ENCODE results near the gene PLXNB2.
"Not testable (repeated sequence)": the region's sequence is repeated elsewhere in the genome, so short reads cannot be mapped to it uniquely, and the experiment has no call there.

Gene PLXNB2

GRCh38 chr22:50278461-50278860 is 29.0 kb downstream of the PLXNB2 start:
- no peak for DNase-seq

GRCh38 chr22:50277761-50278160 is 29.7 kb downstream of the PLXNB2 start:
- DNase-seq = no peak

- DNase-seq = no peak
These were observed 31.3 kb downstream of the PLXNB2 start for GRCh38 chr22:50276143-50276542.

- DNase-seq = no peak
These were observed 32.0 kb downstream of the PLXNB2 start for GRCh38 chr22:50275181-50276055.

- DNase-seq = no peak
These were observed 32.7 kb downstream of the PLXNB2 start for GRCh38 chr22:50274771-50275170.

GRCh38 chr22:50274311-50274710 is 33.1 kb downstream of the PLXNB2 start:
- DNase-seq = peak; percentile 1

- DNase-seq = not testable (repeated sequence)
These were observed 33.7 kb downstream of the PLXNB2 start for GRCh38 chr22:50273781-50274180.

- not testable (repeated sequence) for DNase-seq
These were observed 34.1 kb downstream of the PLXNB2 start for GRCh38 chr22:50273352-50273751.

- no peak for DNase-seq
These were observed 35.2 kb downstream of the PLXNB2 start for GRCh38 chr22:50272044-50272802.

- peak; percentile 22 for DNase-seq
These were observed 35.9 kb downstream of the PLXNB2 start for GRCh38 chr22:50271519-50271970.

GRCh38 chr22:50270666-50271394 is 36.6 kb downstream of the PLXNB2 start:
- DNase-seq = peak; percentile 1

- DNase-seq = peak; percentile 1
These were observed 37.3 kb downstream of the PLXNB2 start, which contains the start of gene MAPK11 for GRCh38 chr22:50269970-50270665. MAPK11 (minus strand) TSS chr22:50270380; CDS start chr22:50270292, 88 bp downstream.

GRCh38 chr22:50269573-50269969 is 37.9 kb downstream of the PLXNB2 start:
- no peak for DNase-seq

- peak; percentile 27 for DNase-seq
These were observed 38.8 kb downstream of the PLXNB2 start for GRCh38 chr22:50268655-50269113.

GRCh38 chr22:50267591-50268390 is 39.7 kb downstream of the PLXNB2 start:
- DNase-seq = no peak

- no peak for DNase-seq
These were observed 40.5 kb downstream of the PLXNB2 start for GRCh38 chr22:50266994-50267393.

- DNase-seq = no peak
These were observed 42.3 kb downstream of the PLXNB2 start for GRCh38 chr22:50264946-50265669.

- DNase-seq = no peak
These were observed 43.2 kb downstream of the PLXNB2 start for GRCh38 chr22:50264104-50264745.

- no peak for DNase-seq
These were observed 44.4 kb downstream of the PLXNB2 start for GRCh38 chr22:50262973-50263617.

- no peak for DNase-seq
These were observed 45.0 kb downstream of the PLXNB2 start for GRCh38 chr22:50262460-50262911.
